Memory B cell (primary cell): Measurements from ENCODE around the gene CREBRF.
"Not testable (repeated sequence)": the region's sequence is repeated elsewhere in the genome, so short reads cannot be mapped to it uniquely, and the experiment has no call there.

Experiments used
- ATAC-seq: fragments of 150-1000 bp; cut with Tn5 transposase; 2 replicates; pipeline ENCODE4 v1.10.0; 2021; ENCODE audit warnings: low read depth, mild to moderate bottlenecking, moderate library complexity
- DNase-seq, 2 donors: peaks; one replicate each; pipeline ENCODE4 v3.0.0; 2022; ENCODE audit warnings: low spot score in 2 of 2
- H3K27ac Mint-ChIP-seq: one replicate; pipeline ENCODE4 v1.8.0; 2022; ENCODE audit warnings: mild to moderate bottlenecking, moderate library complexity, mixed read lengths
- H3K27me3 Mint-ChIP-seq: one replicate; pipeline ENCODE4 v1.8.0; 2022; ENCODE audit warnings: mixed read lengths
- H3K36me3 Mint-ChIP-seq: one replicate; pipeline ENCODE4 v1.8.0; 2022; ENCODE audit warnings: mild to moderate bottlenecking, mixed read lengths
- H3K4me1 Mint-ChIP-seq: one replicate; pipeline ENCODE4 v1.8.0; 2022; ENCODE audit warnings: mixed read lengths
- H3K4me3 Mint-ChIP-seq: one replicate; pipeline ENCODE4 v1.8.0; 2022; ENCODE audit warnings: mild to moderate bottlenecking, moderate library complexity, mixed read lengths
- H3K9me3 Mint-ChIP-seq: one replicate; pipeline ENCODE4 v1.8.0; 2022; ENCODE audit warnings: mixed read lengths

Gene CREBRF

DNA sequence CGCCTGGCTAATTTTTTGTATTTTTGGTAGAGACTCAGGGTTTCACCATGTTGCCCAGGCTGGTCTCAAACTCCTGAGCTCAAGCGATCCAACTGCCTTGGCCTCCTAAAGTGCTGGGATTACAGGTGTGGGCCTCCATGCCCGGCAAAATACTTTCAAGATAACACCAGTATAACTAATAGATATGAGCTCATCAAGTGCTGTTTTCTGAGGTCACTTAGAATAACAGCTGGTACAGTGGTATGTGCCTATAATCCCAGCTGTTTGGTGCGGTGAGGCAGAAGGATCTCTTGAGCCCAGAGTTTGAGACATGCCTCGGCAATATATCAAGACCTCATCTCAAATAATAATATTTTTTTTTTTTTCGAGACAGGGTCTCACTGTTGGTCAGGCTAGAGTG, 30.5 kb upstream of the CREBRF start:
- Mint-ChIP-seq H3K4me1 (peaks cover 3% of the 10 kb centered on the region), H3K36me3 (peaks cover 17% of the 10 kb centered on the region), H3K27ac (no peak overlapping the region), H3K27me3 (no peaks in the 10 kb centered on the region), H3K9me3 (no peaks in the 10 kb centered on the region), H3K4me3 (no peak overlapping the region)
- ATAC-seq (no peak), DNase-seq (no peak)

DNA sequence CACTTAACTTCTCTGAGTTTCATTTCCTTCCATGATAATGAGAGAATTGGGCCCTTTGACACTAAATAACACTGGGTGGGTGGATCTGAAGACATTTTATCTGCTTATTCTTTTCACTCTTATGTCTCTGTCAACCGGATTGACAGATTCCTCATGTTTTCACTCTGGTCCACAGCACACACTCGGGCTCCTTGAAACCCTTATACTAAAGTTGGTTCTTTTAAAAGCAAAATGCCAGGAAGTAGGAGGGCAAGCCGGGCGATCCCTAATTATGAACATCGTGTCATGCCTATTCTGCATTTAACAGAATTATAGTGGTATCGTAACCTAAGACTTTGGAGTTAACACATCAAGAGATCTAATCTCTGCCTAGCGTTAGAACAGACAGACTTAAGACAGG, 28.2 kb upstream of the CREBRF start:
- H3K4me3 Mint-ChIP-seq = no peak overlapping the region
- DNase-seq (no peak), ATAC-seq (no peak)
- H3K27ac Mint-ChIP-seq = no peak overlapping the region
- H3K9me3 Mint-ChIP-seq = no peaks in the 10 kb centered on the region
- no peaks in the 10 kb centered on the region for H3K27me3 Mint-ChIP-seq
- H3K36me3 Mint-ChIP-seq = peaks cover 6% of the 10 kb centered on the region
- peaks cover 3% of the 10 kb centered on the region for H3K4me1 Mint-ChIP-seq

DNA sequence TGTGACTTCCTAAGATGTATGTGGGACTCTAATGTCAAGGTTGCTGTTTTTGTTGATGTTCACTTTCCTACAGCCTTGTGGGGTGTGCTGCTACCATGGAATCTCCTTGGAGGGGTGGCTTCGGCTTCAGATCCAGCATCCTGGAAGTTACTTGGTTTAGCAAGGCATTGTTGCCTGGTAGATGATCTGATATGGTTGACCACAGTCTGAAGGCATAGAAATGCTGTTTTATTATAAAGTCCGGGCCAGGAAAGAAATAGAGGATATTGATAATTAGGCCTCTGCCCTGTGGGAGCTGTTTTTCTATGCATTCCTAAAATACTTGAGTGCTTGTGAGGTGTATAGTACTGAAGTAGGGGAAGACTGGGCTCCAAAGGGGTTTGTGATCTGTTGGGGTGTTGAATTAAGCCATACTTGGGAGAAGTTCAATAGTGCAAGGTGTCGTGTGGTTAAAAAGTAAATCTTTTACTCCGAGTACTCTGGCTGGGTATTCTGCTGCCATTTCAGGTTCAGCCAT, 27.3 kb upstream of the CREBRF start:
- no peak for DNase-seq
- H3K4me1 Mint-ChIP-seq = peaks cover 7% of the 10 kb centered on the region

DNA sequence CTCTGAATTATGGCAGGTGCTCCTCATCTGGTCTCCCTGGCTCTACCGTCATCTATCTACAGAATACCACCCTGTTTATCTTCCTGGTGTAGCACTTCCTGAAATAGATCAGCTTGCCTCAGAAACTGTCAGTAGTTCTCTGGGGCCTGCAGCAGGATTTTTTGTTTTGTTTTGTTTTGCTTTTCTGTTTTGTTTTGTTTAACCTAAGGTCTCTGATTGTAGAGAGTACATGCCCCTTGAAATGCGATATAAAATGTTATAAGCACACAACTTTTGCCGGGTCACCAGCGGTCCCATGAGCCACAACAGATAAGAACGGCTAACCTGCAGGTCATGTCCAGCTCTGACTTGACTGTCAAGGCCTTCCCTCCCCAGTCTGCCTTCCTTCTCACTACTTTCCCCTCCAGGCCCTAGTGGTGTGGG, 26.6 kb upstream of the CREBRF start:
- Mint-ChIP-seq H3K4me3 (no peak overlapping the region), H3K9me3 (no peaks in the 10 kb centered on the region), H3K27me3 (no peaks in the 10 kb centered on the region), H3K36me3 (peaks cover 5% of the 10 kb centered on the region), H3K4me1 (peaks cover 11% of the 10 kb centered on the region), H3K27ac (no peak overlapping the region)
- ATAC-seq = peak; percentile 66
- no peak for DNase-seq

More for the DNA sequence above, 27.3 kb upstream of the CREBRF start:
- Mint-ChIP-seq H3K9me3 (no peaks in the 10 kb centered on the region), H3K27me3 (no peaks in the 10 kb centered on the region), H3K27ac (no peak overlapping the region), H3K36me3 (peaks cover 6% of the 10 kb centered on the region), H3K4me3 (no peak overlapping the region)
- ATAC-seq = no peak

DNA sequence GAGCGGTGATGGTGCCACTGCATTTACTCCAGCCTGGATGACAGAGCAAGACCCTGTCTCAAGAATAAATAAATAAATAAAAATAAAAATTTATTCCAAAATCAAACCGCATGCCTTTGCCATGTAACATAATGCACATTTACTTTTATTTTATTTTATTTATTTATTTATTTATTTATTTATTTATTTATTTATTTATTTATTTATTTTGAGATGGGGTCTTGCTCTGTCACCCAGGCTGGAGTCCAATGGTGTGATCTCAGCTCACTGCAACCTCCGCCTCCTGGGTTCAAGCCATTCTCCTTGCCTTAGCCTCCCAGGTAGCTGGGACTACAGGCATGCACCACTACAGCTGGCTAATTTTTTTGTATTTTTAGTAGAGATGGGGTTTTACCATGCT, 24.1 kb upstream of the CREBRF start:
- H3K27ac Mint-ChIP-seq, DNase-seq, H3K9me3 Mint-ChIP-seq, H3K4me3 Mint-ChIP-seq, H3K36me3 Mint-ChIP-seq, ATAC-seq, H3K27me3 Mint-ChIP-seq: not testable (repeated sequence)
- peaks cover 32% of the 10 kb centered on the region for H3K4me1 Mint-ChIP-seq

DNA sequence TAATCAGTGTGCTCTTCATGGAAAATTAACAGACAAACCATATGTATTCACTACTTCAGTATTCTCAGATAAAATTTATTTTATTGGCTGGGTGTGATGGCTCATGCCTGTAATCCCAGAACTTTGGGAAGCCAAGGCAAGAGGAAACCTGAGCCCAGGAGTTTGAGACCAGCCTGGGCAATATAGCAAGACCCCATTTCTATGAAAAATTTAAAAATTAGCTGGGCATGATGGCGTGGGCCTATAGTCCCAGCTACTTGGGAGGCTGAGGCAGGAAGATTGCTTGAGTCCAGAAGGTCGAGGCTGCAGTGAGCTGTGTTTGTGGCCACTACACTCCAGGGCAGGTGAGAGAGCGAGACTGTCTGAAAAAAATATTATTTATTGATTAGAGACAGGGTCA, 23.4 kb upstream of the CREBRF start:
- DNase-seq = no peak
- peaks cover 4% of the 10 kb centered on the region for H3K36me3 Mint-ChIP-seq
- no peak for ATAC-seq
- H3K27me3 Mint-ChIP-seq = no peaks in the 10 kb centered on the region
- no peaks in the 10 kb centered on the region for H3K9me3 Mint-ChIP-seq
- H3K4me1 Mint-ChIP-seq = peaks cover 34% of the 10 kb centered on the region
- H3K27ac Mint-ChIP-seq = no peak overlapping the region
- H3K4me3 Mint-ChIP-seq = no peak overlapping the region

DNA sequence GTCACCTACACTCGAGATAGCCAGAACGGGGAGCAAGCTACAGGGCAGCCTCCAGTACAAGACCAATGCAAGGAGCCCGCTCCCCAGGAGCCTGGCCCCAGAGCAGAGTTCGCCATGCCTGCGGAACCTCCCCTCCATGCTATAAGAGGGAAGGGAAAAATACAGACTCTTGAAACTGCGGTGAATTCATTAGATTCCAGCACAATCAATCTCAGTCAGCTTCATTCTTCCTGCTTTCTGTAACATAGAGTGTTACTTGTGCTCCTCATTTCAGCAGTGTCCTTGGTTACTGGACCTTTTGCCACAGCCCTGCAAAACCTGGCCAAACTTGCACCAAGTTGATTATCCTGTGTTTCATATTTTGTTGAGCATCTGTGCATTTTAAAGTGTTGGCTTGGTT, 22.2 kb upstream of the CREBRF start:
- ATAC-seq (no peak), DNase-seq (no peak)
- Mint-ChIP-seq H3K4me1 (peaks cover 34% of the 10 kb centered on the region), H3K4me3 (no peak overlapping the region), H3K36me3 (peaks cover 4% of the 10 kb centered on the region), H3K27ac (peak overlapping the region; percentile 93), H3K27me3 (no peaks in the 10 kb centered on the region), H3K9me3 (no peaks in the 10 kb centered on the region)

DNA sequence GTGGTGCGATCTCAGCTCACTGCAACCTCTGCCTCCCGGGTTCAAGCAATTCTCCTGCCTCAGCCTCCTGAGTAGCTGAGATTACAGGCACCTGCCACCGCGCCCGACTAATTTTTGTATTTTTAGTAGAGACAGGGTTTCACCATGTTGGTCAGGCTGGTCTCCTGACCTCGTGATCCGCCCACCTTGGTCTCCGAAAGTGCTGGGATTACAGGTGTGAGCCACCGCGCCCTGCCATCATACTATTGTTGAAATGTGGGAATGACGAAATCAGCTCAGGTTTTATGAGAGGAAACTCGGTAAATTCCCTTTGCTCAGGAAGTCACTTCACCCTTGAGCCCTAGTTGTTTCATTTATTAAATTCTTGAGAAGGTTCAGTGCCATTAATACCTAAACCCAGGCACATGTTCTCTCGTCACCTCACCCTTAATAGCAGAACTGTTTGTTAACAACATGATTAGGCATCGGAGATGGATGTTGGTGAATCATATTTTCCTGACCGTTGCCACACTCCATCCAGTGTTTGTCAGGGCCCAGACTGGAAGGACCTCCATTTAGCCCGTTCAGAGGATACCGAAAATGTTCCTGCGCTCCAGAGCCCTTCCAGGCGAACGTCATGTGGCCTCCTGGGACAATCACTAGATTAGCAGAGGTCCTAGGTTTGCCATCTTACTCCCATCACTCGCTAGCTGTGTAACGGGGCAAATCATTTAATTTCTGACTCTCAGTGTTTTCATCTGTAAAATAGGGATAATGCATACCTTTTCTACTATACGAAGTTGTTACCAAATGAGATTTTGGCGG, 20.0 kb upstream of the CREBRF start:
- H3K9me3 Mint-ChIP-seq = no peaks in the 10 kb centered on the region
- H3K27ac Mint-ChIP-seq = peak overlapping the region; percentile 93
- H3K27me3 Mint-ChIP-seq = no peaks in the 10 kb centered on the region
- peak overlapping the region; percentile 90 for H3K4me3 Mint-ChIP-seq
- peaks cover 4% of the 10 kb centered on the region for H3K36me3 Mint-ChIP-seq
- H3K4me1 Mint-ChIP-seq = peaks cover 41% of the 10 kb centered on the region
- peak in 1 of 2 donors; percentile 15 for DNase-seq
- peak; percentile 51 for ATAC-seq

DNA sequence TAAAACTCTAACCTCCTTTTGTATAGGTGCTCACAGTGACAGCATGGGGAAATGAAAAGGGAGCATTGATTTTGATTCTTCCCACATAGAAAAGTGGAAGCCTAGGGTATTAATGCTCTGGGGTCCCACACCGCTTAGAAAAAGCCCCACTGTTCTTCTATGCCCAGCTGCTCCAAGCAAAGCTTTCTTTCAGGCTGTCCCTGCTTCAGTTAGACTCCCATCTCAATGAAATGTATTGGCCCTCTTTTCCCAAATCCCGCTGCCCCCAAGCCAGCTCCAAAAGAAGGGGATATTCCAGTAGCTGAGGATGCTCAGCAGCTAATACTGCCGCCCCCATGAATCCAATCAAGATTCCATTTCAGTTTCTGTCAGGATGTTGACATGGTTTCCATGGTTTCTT, 17.0 kb upstream of the CREBRF start:
- peak overlapping the region; percentile 65 for H3K27ac Mint-ChIP-seq
- no peaks in the 10 kb centered on the region for H3K27me3 Mint-ChIP-seq
- H3K36me3 Mint-ChIP-seq = peaks cover 4% of the 10 kb centered on the region
- H3K4me3 Mint-ChIP-seq = no peak overlapping the region
- no peaks in the 10 kb centered on the region for H3K9me3 Mint-ChIP-seq
- no peak for DNase-seq
- H3K4me1 Mint-ChIP-seq = peaks cover 34% of the 10 kb centered on the region
- no peak for ATAC-seq

DNA sequence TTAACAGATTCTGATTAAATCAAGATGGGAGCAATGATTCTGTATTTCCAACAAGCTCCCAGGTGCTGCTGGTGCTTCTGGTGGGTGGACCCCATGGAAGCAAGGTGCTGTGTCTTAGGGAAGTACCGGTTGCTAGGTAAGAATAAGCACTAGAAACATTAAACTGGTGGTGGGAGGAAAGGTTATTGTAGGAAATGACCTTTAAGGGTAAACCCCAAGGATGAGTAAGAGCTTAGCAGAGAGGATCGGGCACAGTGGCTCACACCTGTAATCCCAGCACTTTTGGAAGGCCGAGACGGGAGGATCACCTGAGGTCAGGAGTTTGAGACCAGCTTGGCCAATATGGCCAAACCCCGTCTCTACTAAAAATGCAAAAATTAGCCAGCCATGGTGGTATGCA, 16.2 kb upstream of the CREBRF start:
- DNase-seq = no peak
- Mint-ChIP-seq H3K27ac (peak overlapping the region; percentile 65), H3K36me3 (no peaks in the 10 kb centered on the region), H3K4me3 (no peak overlapping the region), H3K27me3 (no peaks in the 10 kb centered on the region), H3K4me1 (peaks cover 26% of the 10 kb centered on the region), H3K9me3 (no peaks in the 10 kb centered on the region)
- no peak for ATAC-seq

DNA sequence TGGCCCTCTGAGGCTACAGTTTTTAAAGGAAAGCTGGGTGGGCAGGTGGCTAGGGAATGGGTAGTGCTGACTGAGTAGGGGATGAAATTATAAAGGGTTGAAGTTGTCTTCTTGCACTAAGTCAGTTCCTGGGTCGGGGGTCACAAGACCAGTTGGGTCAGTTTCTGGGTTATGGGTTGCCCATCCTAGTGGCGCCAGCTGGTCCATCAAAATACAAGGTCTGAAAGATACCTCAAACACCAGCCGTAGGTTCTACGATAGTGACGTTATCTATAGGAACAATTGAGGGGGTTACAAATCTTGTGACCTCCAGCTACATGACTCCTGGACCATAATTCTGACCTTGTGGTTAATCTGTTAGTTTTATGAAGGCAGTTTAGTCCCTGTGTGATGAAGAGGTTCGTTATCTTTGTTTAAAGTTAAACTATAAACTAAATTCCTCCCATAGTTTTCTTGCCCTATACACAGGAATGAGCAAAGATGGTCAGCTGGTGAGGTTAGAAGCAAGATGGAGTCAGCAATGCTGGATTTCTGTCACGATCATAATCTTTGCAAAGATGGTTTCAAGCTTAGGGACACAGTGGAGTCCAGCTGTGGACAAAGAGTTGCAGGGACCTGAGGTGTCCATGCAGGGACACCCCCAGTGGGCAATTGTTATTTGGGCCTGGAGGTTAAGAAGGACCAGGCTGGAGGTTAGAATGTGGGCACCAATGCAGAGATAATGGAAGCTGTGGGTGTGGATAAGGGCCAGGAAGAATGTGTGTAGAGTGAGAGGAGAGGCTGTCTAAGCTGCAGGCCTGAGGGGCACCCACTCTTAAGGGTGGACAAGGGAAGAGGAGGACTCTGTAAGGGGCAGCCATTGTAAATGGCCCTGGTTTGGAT, 14.0 kb upstream of the CREBRF start:
- DNase-seq (no peak), ATAC-seq (no peak)
- peaks cover 9% of the 10 kb centered on the region for H3K4me1 Mint-ChIP-seq
- H3K27me3 Mint-ChIP-seq = no peaks in the 10 kb centered on the region
- no peaks in the 10 kb centered on the region for H3K36me3 Mint-ChIP-seq
- no peaks in the 10 kb centered on the region for H3K9me3 Mint-ChIP-seq
- no peak overlapping the region for H3K27ac Mint-ChIP-seq
- no peak overlapping the region for H3K4me3 Mint-ChIP-seq

DNA sequence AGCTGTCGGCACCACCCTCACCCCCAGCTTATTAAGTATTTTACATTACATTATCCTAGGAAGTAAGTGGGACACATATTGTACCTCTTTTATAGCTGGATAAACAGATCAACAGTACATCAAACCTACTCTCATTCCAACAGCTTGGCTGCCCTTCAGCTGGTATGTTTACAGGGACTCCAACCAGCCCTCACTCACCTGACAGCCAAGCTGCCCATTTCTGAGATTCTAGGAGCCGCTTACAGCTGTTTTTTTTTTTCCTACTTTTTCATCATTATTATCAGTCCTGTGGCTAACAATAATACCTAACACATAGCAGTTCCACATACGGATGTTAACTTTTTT, 13.4 kb upstream of the CREBRF start:
- Mint-ChIP-seq H3K27me3 (no peaks in the 10 kb centered on the region), H3K9me3 (no peaks in the 10 kb centered on the region), H3K4me1 (peaks cover 7% of the 10 kb centered on the region), H3K36me3 (no peaks in the 10 kb centered on the region), H3K27ac (no peak overlapping the region), H3K4me3 (no peak overlapping the region)
- ATAC-seq (no peak), DNase-seq (no peak)

DNA sequence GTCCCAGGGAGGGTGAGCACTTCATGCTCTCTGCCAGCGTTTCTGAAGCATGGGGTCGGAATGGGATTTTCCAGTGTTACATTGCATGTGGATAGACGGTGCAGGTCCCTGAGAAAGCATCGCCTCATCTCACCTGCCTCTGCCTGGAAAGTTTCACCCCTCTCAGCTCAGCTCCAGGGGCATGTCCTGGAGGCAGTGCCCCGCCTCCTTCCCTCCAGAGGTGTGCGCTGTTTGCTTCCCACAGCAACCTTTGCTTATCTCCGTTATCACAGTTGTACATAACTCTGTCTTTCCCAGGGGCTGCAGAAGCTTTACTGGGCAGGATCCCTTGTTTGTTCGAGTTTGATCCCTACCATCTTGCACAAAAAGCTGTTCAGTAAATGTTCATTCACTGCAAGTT, 10.7 kb upstream of the CREBRF start:
- no peak overlapping the region for H3K4me3 Mint-ChIP-seq
- H3K9me3 Mint-ChIP-seq = no peaks in the 10 kb centered on the region
- H3K36me3 Mint-ChIP-seq = no peaks in the 10 kb centered on the region
- no peak for DNase-seq
- no peaks in the 10 kb centered on the region for H3K27me3 Mint-ChIP-seq
- no peak overlapping the region for H3K27ac Mint-ChIP-seq
- no peak for ATAC-seq
- no peaks in the 10 kb centered on the region for H3K4me1 Mint-ChIP-seq

DNA sequence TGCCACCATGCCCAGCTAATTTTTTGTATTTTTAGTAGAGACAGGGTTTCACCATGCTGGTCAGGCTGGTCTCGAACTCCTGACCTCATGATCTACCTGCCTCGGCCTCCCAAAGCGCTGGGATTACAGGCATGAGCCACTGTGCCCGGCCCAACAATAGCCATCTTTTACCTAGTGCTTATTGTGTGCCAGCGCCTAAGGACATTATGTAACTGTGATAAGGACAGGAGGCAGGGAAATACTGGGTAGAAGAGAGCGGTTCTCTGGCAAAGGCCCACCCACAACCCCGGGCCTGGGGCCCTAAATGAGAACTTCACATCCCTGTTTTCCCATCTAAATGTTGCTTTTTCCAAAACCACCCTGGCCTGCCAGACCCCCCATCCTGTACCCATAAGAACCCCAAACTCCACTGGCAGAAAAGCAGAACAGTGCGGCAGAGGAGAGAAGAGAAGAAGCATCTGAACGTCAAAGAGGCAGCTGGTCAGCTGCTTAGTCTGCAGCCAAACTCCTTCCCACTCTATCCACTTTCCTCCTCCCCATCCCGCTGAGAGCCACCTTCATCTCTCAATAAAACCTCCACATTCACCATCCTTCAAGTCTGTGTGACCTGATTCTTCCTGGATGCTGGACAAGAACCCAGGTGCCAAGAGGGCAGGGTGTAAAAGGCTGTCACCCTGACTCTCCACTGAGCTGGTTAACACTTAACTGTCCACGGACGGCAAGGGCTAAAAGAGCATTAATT, 8.9 kb upstream of the CREBRF start:
- not testable (repeated sequence) for H3K4me1 Mint-ChIP-seq, H3K4me3 Mint-ChIP-seq, H3K36me3 Mint-ChIP-seq, H3K27ac Mint-ChIP-seq, DNase-seq, ATAC-seq, H3K27me3 Mint-ChIP-seq, H3K9me3 Mint-ChIP-seq
